CD14-positive monocyte (primary cell): ENCODE data around the gene CDC42EP3. TPM values are rescaled to one million over a fixed set of nuclear protein-coding genes. Genes with fewer than 3 reads are reported as not detected.

Experiments used
- DNase-seq, 3 donors: peaks; one replicate each; pipeline ENCODE4 v3.0.0-alpha.2; 2011 to 2022
- H2AFZ ChIP-seq: 2 replicates; pipeline ENCODE4 v1.6.0; 2012; ENCODE audit warnings: mild to moderate bottlenecking, low read depth, low read length, inconsistent platforms; ENCODE audit not compliant: insufficient read depth, poor library complexity, severe bottlenecking
- H3K27ac ChIP-seq, 2 donors: 1 replicate in 1 of 2; 2 replicates in 1 of 2; pipeline ENCODE4 v1.5.1; 2012 to 2013; ENCODE audit warnings: low read length in 2 of 2, control low read depth in 1 of 2, inconsistent platforms in 1 of 2, low read depth in 1 of 2, mild to moderate bottlenecking in 1 of 2
- H3K27me3 ChIP-seq, 2 donors: one replicate each; pipeline versions ENCODE4 v1.6.0 to v1.6.1; 2011 to 2013; ENCODE audit warnings: low read length in 2 of 2; ENCODE audit not compliant: control insufficient read depth in 2 of 2, insufficient read depth in 2 of 2
- H3K36me3 ChIP-seq, 2 donors: replicated peaks in 1 of 2; 1 replicate in 1 of 2; 2 replicates in 1 of 2; pipeline versions ENCODE4 v1.5.1 to v1.6.1; 2012 to 2013; ENCODE audit warnings: low read length in 2 of 2, control low read depth in 1 of 2, inconsistent platforms in 1 of 2, mild to moderate bottlenecking in 1 of 2; ENCODE audit not compliant: insufficient read depth in 2 of 2, control insufficient read depth in 1 of 2
- H3K4me1 ChIP-seq, 2 donors: 1 replicate in 1 of 2; 2 replicates in 1 of 2; pipeline versions ENCODE4 v1.5.1 to v1.6.1; 2012 to 2013; ENCODE audit warnings: low read length in 2 of 2, control low read depth in 1 of 2, inconsistent platforms in 1 of 2, mild to moderate bottlenecking in 1 of 2, moderate library complexity in 1 of 2; ENCODE audit not compliant: insufficient read depth in 2 of 2, control insufficient read depth in 1 of 2
- H3K4me2 ChIP-seq: replicated peaks from 2 replicates; pipeline ENCODE3; 2012; ENCODE audit warnings: low read length, moderate library complexity, mild to moderate bottlenecking; ENCODE audit not compliant: poor library complexity, severe bottlenecking; ENCODE audit errors: extremely low read depth
- H3K4me3 ChIP-seq, 3 experiments: fragments of 200-600 bp in 1 of 3; sonication (generic) in 1 of 3; replicated peaks in 1 of 3; 1 replicate in 2 of 3; 2 replicates in 1 of 3; pipeline ENCODE4 v1.5.1; 2011 to 2013; ENCODE audit warnings: low read length in 3 of 3, mild to moderate bottlenecking in 3 of 3, control low read depth in 2 of 3, low read depth in 2 of 3, inconsistent platforms in 1 of 3, moderate library complexity in 1 of 3
- H3K79me2 ChIP-seq: 2 replicates; pipeline ENCODE4 v1.6.0; 2012; ENCODE audit warnings: mild to moderate bottlenecking, control low read depth, inconsistent platforms, low read length, moderate library complexity; ENCODE audit not compliant: insufficient read depth
- H3K9ac ChIP-seq: 2 replicates; pipeline ENCODE4 v1.6.0; 2017; ENCODE audit warnings: low read length, mild to moderate bottlenecking; ENCODE audit not compliant: insufficient read depth, poor library complexity, severe bottlenecking
- H3K9me3 ChIP-seq, 2 donors: replicated peaks in 1 of 2; 1 replicate in 1 of 2; 2 replicates in 1 of 2; pipeline versions ENCODE4 v1.5.1 to v1.6.1; 2012 to 2013; ENCODE audit warnings: low read length in 2 of 2, control low read depth in 1 of 2; ENCODE audit not compliant: control insufficient read depth in 1 of 2, insufficient read depth in 1 of 2
- H4K20me1 ChIP-seq: 2 replicates; pipeline ENCODE4 v1.6.0; 2012; ENCODE audit warnings: mild to moderate bottlenecking, low read length, control low read depth, moderate library complexity; ENCODE audit not compliant: insufficient read depth
- H3K27ac Mint-ChIP-seq, 7 donors: one replicate each; pipeline ENCODE4 v1.8.0; 2020; ENCODE audit warnings: mild to moderate bottlenecking in 7 of 7, mixed read lengths in 7 of 7, moderate library complexity in 6 of 7, inconsistent platforms in 2 of 7
- H3K27me3 Mint-ChIP-seq, 3 donors: one replicate each; pipeline ENCODE4 v1.8.0; 2021 to 2022; ENCODE audit warnings: low read depth in 3 of 3, mild to moderate bottlenecking in 3 of 3, mixed read lengths in 3 of 3, moderate library complexity in 3 of 3, inconsistent platforms in 1 of 3
- H3K36me3 Mint-ChIP-seq, 2 donors: one replicate each; pipeline ENCODE4 v1.8.0; 2020; ENCODE audit warnings: mixed read lengths in 2 of 2, inconsistent platforms in 1 of 2, mild to moderate bottlenecking in 1 of 2
- H3K4me1 Mint-ChIP-seq: one replicate; pipeline ENCODE4 v1.8.0; 2020; ENCODE audit warnings: mild to moderate bottlenecking, mixed read lengths
- H3K4me3 Mint-ChIP-seq, 2 donors: one replicate each; pipeline ENCODE4 v1.8.0; 2020; ENCODE audit warnings: mild to moderate bottlenecking in 2 of 2, mixed read lengths in 2 of 2, moderate library complexity in 1 of 2
- H3K9me3 Mint-ChIP-seq, 7 donors: one replicate each; pipeline ENCODE4 v1.8.0; 2020 to 2022; ENCODE audit warnings: mixed read lengths in 7 of 7, mild to moderate bottlenecking in 6 of 7, moderate library complexity in 6 of 7, inconsistent platforms in 2 of 7
- WGBS: methylation state at CpG from one replicate; pipeline ENCODE4 v1.1.5; 2013; ENCODE audit warnings: missing lambda C conversion rate; ENCODE audit not compliant: insufficient coverage; 5-methylcytosine and 5-hydroxymethylcytosine counted together
- intact Hi-C, 2 donors: fragments of 100-400 bp; cut with micrococcal nuclease; formaldehyde crosslinking; loops; one replicate each; pipeline versions ENCODE4 v1.15.0 to v1.15.1; 2023
- polyA plus RNA-seq, 3 donors: library from polyadenylated mRNA; depleted of rRNA in 1 of 3; unstranded in 2 of 3; stranded (reverse) in 1 of 3; fragments of 300-500 nt in 2 of 3; fragments of >200 nt in 1 of 3; fragmentation: Illumina TruSeq in 2 of 3; gene quantifications; 1 replicate in 2 of 3; 2 replicates in 1 of 3; pipeline ENCODE4 v1.2.3, GENCODE V29; 2012 to 2021
- TF ChIP-seq, protein P1 (sequence below): fragments of 200-600 bp; IDR thresholded peaks from one replicate; pipeline ENCODE4 v1.8.0; 2022; ENCODE audit warnings: antibody characterized with exemption, mild to moderate bottlenecking

CDC42EP3 gene
- polyA plus RNA-seq, 3 donors: 179 to 272 (median 249) TPM

DNA sequence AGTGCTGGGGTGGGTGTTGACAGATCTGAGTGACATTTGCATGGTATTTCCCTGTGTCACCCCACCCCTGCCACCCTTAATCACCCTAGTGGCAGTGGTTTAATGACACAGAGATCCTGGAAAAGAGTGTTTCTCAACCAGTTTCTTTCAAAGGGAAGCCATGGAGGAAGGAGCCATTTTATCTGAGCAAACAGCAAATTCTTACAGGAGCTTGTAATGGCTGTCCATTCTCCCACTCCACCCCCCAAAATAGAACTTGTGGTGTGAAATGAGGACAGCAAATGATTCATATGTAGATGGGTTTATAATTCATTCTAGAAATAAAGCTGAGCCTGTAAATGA lies 51.5 kb downstream of the CDC42EP3 start:
- peak overlapping the region in 1 of 7 donors; percentile 74 for H3K27ac Mint-ChIP-seq
- H3K4me1 ChIP-seq: peaks cover 48 to 59% of the 10 kb centered on the region in 2 donors
- no peaks in the 10 kb centered on the region for H3K9me3 ChIP-seq

GRCh38 chr2:37619230-37619958 lies 52.0 kb downstream of the CDC42EP3 start:
- intact Hi-C loops: no loop called here
- H3K4me3 ChIP-seq: no peak overlapping the region
- 88% methylated on average over 1 of the region's 7 CpGs for WGBS

More for the DNA sequence above, 51.5 kb downstream of the CDC42EP3 start:
- Mint-ChIP-seq H3K9me3 (peaks cover 0 to 6% (median 2%) of the 10 kb centered on the region in 7 donors), H3K4me1 (peaks cover 64% of the 10 kb centered on the region), H3K4me3 (no peak overlapping the region), H3K27me3 (peaks cover 0 to 3% (median 0%) of the 10 kb centered on the region in 3 donors), H3K36me3 (peaks cover 9 to 16% of the 10 kb centered on the region in 2 donors)
- Histone ChIP-seq H2AFZ (no peak overlapping the region), H3K36me3 (no peaks in the 10 kb centered on the region), H3K27ac (no peak overlapping the region), H3K27me3 (no peaks in the 10 kb centered on the region), H3K79me2 (no peaks in the 10 kb centered on the region), H3K4me3 (no peak overlapping the region), H4K20me1 (no peaks in the 10 kb centered on the region), H3K9ac (no peak overlapping the region), H3K4me2 (no peak overlapping the region)
- peak in 2 of 3 donors; percentile 38 to 75 for DNase-seq
- intact Hi-C loops: loop anchor here in 1 of 2 donors (5.0 kb wide), 1 partner anchor 33 kb away; no protein-coding TSS in a partner anchor
- TF ChIP-seq, protein P1, sequence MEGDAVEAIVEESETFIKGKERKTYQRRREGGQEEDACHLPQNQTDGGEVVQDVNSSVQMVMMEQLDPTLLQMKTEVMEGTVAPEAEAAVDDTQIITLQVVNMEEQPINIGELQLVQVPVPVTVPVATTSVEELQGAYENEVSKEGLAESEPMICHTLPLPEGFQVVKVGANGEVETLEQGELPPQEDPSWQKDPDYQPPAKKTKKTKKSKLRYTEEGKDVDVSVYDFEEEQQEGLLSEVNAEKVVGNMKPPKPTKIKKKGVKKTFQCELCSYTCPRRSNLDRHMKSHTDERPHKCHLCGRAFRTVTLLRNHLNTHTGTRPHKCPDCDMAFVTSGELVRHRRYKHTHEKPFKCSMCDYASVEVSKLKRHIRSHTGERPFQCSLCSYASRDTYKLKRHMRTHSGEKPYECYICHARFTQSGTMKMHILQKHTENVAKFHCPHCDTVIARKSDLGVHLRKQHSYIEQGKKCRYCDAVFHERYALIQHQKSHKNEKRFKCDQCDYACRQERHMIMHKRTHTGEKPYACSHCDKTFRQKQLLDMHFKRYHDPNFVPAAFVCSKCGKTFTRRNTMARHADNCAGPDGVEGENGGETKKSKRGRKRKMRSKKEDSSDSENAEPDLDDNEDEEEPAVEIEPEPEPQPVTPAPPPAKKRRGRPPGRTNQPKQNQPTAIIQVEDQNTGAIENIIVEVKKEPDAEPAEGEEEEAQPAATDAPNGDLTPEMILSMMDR: no peak

More at GRCh38 chr2:37619230-37619958, 52.0 kb downstream of the CDC42EP3 start:
- Histone ChIP-seq H3K9me3 (no peaks in the 10 kb centered on the region), H3K4me2 (no peak overlapping the region), H3K27ac (no peak overlapping the region), H2AFZ (no peak overlapping the region), H3K4me1 (peaks cover 48 to 59% of the 10 kb centered on the region in 2 donors), H3K9ac (no peak overlapping the region), H3K27me3 (no peaks in the 10 kb centered on the region), H3K79me2 (no peaks in the 10 kb centered on the region), H4K20me1 (no peaks in the 10 kb centered on the region), H3K36me3 (no peaks in the 10 kb centered on the region)
- TF ChIP-seq, protein P1: no peak
- Mint-ChIP-seq H3K4me3 (no peak overlapping the region), H3K36me3 (peaks cover 9 to 13% of the 10 kb centered on the region in 2 donors), H3K9me3 (peaks cover 0 to 6% (median 2%) of the 10 kb centered on the region in 7 donors), H3K4me1 (peaks cover 64% of the 10 kb centered on the region), H3K27me3 (peaks cover 0 to 3% (median 0%) of the 10 kb centered on the region in 3 donors), H3K27ac (peak overlapping the region in 1 of 7 donors; percentile 74)
- DNase-seq: no peak
